Pancreas (tissue), 10 donors: ENCODE measurements around the gene DROSHA. TPM values are rescaled to one million over a fixed set of nuclear protein-coding genes. Genes with fewer than 3 reads are reported as not detected.

Source experiments
- ATAC-seq, 4 donors: fragments of 200-7000 bp; cut with Tn5 transposase; one replicate each; pipeline versions ENCODE4 v1.8.0 to v1.9.1; 2020; ENCODE audit warnings: mild to moderate bottlenecking in 4 of 4, moderate library complexity in 4 of 4
- DNase-seq, 6 donors: peaks; one replicate each; pipeline ENCODE4 v3.0.0-alpha.2; 2020
- FAIRE-seq: peaks from 2 replicates; lab custom pipeline; 2012; peaks lifted over from hg19 to GRCh38; lab: Jason Lieb, UNC
- H3K27ac ChIP-seq, 4 donors: fragments of 200-600 bp; sonication (generic); 1 replicate in 3 of 4; 2 replicates in 1 of 4; pipeline versions ENCODE4 v1.5.0 to v1.8.0; 2020
- H3K27me3 ChIP-seq, 4 donors: fragments of 200-600 bp; one replicate each; pipeline ENCODE4 v1.8.0; 2021
- H3K36me3 ChIP-seq, 3 donors: fragments of 200-600 bp; sonication (generic) in 1 of 3; one replicate each; pipeline versions ENCODE4 v1.5.0 to v1.8.0; 2020 to 2021
- H3K4me1 ChIP-seq, 3 donors: fragments of 200-600 bp; one replicate each; pipeline ENCODE4 v1.8.0; 2021
- H3K4me3 ChIP-seq, 4 donors: fragments of 200-600 bp; sonication (generic) in 2 of 4; one replicate each; pipeline versions ENCODE4 v1.5.0 to v1.8.0; 2020 to 2021
- H3K9me3 ChIP-seq, 4 donors: fragments of 200-600 bp; one replicate each; pipeline ENCODE4 v1.8.0; 2021
- WGBS, 2 donors: extraction: QIAGEN DNeasy Blood & Tissue Kit; methylation state at CpG; one replicate each; pipeline ENCODE4 v1.1.7; 2013; 5-methylcytosine and 5-hydroxymethylcytosine counted together
- intact Hi-C, 3 donors: fragments of 100-400 bp; cut with DNase I; formaldehyde crosslinking; loops; one replicate each; pipeline versions ENCODE4 v1.11.1 to v1.14.2; 2022
- polyA plus RNA-seq, 2 donors: library from polyadenylated mRNA; stranded (reverse); fragments of 200-250 nt; gene quantifications; one replicate each; pipeline ENCODE4 v1.2.3, GENCODE V29; 2013
- total RNA-seq, 6 donors: library from RNA; stranded (reverse); fragmentation: NEBNext Ultra II Directional in 4 of 6; extraction: Animal tissue kit (Norgen Biotek cat#: 25700) in 4 of 6; gene quantifications; one replicate each; pipeline versions ENCODE4 v1.2.1 to v1.2.4, GENCODE V29; 2021 to 2023
- TF ChIP-seq, protein P1 (sequence below), 4 donors: fragments of 200-600 bp; sonication (generic) in 3 of 4; IDR thresholded peaks; one replicate each; pipeline versions ENCODE4 v1.5.0 to v1.8.0; 2021; ENCODE audit warnings: antibody characterized with exemption in 4 of 4
- donor health status: healthy with polysubstance abuse.
- donor health status: DM: no; HTN: no; CAD: no; lungs with moderate emphysema.
- donor health status: DM: no; HTN: no; CAD: no.
- donor health status: control.
- donor health status: control.
- donor health status: Bipolar disorder and iron deficiency.
- donor health status: DM: yes; HTN: yes; CAD: no.
- donor health status: DM: no; HTN: no; CAD: no.
- donor health status: DM: no; HTN: no; CAD: no.
- donor health status: DM: yes; HTN: yes; CAD: no.

Gene DROSHA
- total and polyA plus RNA-seq, 8 donors = 19.0 to 79.0 (median 28.0) TPM

- DNase-seq = no peak
- no peak for ATAC-seq
- H3K4me1 ChIP-seq = no peaks in the 10 kb centered on the region
- no peaks in the 10 kb centered on the region for H3K9me3 ChIP-seq
- H3K36me3 ChIP-seq = no peaks in the 10 kb centered on the region
- H3K4me3 ChIP-seq = no peak overlapping the region
- 76 to 82% methylated on average over 10 of the region's 10 CpGs for WGBS, 2 donors
- intact Hi-C loops = no loop called here
- FAIRE-seq = no peak
- H3K27ac ChIP-seq = no peak overlapping the region
- TF ChIP-seq, protein P1, sequence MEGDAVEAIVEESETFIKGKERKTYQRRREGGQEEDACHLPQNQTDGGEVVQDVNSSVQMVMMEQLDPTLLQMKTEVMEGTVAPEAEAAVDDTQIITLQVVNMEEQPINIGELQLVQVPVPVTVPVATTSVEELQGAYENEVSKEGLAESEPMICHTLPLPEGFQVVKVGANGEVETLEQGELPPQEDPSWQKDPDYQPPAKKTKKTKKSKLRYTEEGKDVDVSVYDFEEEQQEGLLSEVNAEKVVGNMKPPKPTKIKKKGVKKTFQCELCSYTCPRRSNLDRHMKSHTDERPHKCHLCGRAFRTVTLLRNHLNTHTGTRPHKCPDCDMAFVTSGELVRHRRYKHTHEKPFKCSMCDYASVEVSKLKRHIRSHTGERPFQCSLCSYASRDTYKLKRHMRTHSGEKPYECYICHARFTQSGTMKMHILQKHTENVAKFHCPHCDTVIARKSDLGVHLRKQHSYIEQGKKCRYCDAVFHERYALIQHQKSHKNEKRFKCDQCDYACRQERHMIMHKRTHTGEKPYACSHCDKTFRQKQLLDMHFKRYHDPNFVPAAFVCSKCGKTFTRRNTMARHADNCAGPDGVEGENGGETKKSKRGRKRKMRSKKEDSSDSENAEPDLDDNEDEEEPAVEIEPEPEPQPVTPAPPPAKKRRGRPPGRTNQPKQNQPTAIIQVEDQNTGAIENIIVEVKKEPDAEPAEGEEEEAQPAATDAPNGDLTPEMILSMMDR (IDR thresholded peaks at IDR 0.05) = no peak
- no peaks in the 10 kb centered on the region for H3K27me3 ChIP-seq
Observed at GRCh38 chr5:31385774-31386537, 145.9 kb downstream of the DROSHA start.

DNA sequence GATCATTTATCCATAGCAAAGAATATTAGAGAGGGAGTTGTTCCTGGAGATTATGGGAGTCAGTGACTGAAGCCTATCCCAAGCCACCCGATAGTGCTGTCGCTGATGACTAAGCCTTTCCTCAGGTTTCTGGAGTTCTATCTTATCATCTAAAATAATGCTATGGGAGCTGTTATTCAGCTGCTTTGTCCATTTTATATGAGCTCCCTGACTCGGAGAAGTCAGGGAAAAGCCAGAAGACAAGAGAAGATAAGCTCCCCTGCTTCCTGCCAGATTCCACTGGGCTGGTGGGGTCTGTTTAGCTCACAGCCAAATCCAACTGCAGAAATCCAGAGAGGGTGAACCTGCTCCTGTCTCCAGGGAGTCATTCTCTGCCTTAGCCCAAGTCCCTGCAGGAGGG, 148.2 kb downstream of the DROSHA start:
- Histone ChIP-seq H3K9me3 (no peaks in the 10 kb centered on the region), H3K27ac (no peak overlapping the region), H3K27me3 (no peaks in the 10 kb centered on the region), H3K4me3 (no peak overlapping the region), H3K36me3 (no peaks in the 10 kb centered on the region), H3K4me1 (no peaks in the 10 kb centered on the region)
- FAIRE-seq (no peak), DNase-seq (no peak), ATAC-seq (no peak)
- TF ChIP-seq, protein P1 (IDR thresholded peaks at IDR 0.05) = no peak
- intact Hi-C loops = no loop called here
- 71 to 78% methylated on average over 3 of the region's 3 CpGs for WGBS, 2 donors

DNA sequence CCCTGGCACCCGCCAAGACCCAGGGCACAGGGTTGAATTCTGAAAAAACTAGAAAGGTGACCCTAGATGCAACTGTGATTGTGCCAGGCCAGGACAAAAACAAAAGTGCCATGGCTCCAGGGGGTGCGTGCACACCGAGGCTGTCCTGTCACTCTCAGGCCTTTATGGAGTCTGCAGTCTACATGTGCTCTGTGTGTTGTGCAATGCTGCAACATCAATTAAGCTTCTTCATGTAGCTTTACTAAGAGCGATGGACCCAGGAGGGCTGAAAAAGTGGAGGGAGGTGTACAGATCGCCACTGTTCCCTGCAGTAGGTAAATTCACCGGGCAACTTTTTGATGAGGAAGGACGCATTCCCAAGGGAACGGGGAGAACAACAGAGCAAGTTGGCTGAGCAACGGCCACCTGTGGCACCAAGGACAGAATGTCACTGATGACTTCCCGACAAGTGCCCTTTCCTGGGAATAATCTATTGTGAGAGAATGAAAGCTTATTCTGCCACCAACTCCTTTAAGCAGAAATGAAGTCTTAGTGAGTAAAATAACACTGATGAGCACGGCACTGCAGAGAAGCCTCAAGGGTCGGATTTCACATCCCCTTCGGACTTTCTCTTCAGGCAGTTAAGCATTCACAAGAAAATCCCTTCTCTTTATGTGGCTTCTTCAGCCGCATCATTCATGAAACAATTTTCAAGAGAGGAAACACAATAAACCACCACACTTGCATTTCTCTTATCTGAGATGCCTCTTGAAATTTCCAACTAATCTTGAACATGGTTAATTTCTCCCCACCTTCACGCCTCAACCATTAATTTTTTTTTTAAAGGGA, 149.6 kb downstream of the DROSHA start:
- Histone ChIP-seq H3K9me3 (no peaks in the 10 kb centered on the region), H3K36me3 (no peaks in the 10 kb centered on the region), H3K4me1 (no peaks in the 10 kb centered on the region), H3K27ac (no peak overlapping the region), H3K27me3 (no peaks in the 10 kb centered on the region), H3K4me3 (no peak overlapping the region)
- TF ChIP-seq, protein P1 (IDR thresholded peaks at IDR 0.05) = no peak
- no peak for ATAC-seq
- 44 to 53% methylated on average over 15 of the region's 15 CpGs for WGBS, 2 donors
- FAIRE-seq = no peak
- DNase-seq = no peak
- intact Hi-C loops = no loop called here

DNA sequence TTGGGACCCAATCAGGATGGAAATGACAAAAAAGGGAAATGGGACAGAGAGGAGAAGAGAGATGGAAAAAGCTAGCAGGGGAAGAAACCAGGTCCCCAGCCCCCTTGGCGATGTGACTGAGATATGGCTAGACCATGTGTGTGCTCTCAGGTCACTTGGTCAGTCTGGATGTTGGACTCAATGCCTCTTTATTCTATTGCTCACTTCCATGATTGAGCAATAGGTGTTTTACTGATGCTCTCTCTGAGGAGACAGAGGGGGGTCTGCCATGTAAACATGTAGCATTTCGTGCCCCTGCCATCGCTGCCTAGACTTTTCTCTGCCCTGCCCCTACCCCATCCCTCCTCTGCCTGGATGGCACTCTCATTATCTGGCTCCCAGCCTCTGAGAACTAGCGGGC, 150.6 kb downstream of the DROSHA start:
- no peaks in the 10 kb centered on the region for H3K9me3 ChIP-seq
- no peaks in the 10 kb centered on the region for H3K4me1 ChIP-seq
- H3K27ac ChIP-seq = no peak overlapping the region
- no peaks in the 10 kb centered on the region for H3K36me3 ChIP-seq
- FAIRE-seq (no peak), ATAC-seq (no peak), DNase-seq (no peak)
- TF ChIP-seq, protein P1 (IDR thresholded peaks at IDR 0.05) = no peak
- intact Hi-C loops = no loop called here
- no peaks in the 10 kb centered on the region for H3K27me3 ChIP-seq
- WGBS, 2 donors = 54 to 79% methylated on average over 4 of the region's 4 CpGs
- no peak overlapping the region for H3K4me3 ChIP-seq
